Heart right ventricle (tissue), 16 donors: ENCODE measurements around the gene DPM3. TPM values are rescaled to one million over a fixed set of nuclear protein-coding genes. Genes with fewer than 3 reads are reported as not detected.
A peak's percentile ranks its signal among the peaks of the same experiment; 100 is the strongest.

ENCODE experiments used
- ATAC-seq, 8 donors: fragments of 200-7000 bp; cut with Tn5 transposase; one replicate each; pipeline ENCODE4 v1.9.1; 2020; ENCODE audit warnings: mild to moderate bottlenecking in 8 of 8, moderate library complexity in 8 of 8, moderate number of reproducible peaks in 1 of 8
- DNase-seq, 2 donors: peaks; one replicate each; pipeline ENCODE4 v3.0.0-alpha.2; 2020
- H3K27ac ChIP-seq, 10 donors: fragments of 200-600 bp; sonication (generic) in 2 of 10; one replicate each; pipeline versions ENCODE4 v1.5.0 to v1.8.0; 2020 to 2022; ENCODE audit warnings: mild to moderate bottlenecking in 3 of 10
- H3K27me3 ChIP-seq, 7 donors: fragments of 200-600 bp; one replicate each; pipeline ENCODE4 v1.8.0; 2021 to 2022; ENCODE audit warnings: mild to moderate bottlenecking in 2 of 7
- H3K36me3 ChIP-seq, 9 donors: fragments of 200-600 bp; sonication (generic) in 1 of 9; one replicate each; pipeline versions ENCODE4 v1.5.0 to v1.8.0; 2020 to 2022; ENCODE audit warnings: mild to moderate bottlenecking in 2 of 9
- H3K4me1 ChIP-seq, 9 donors: fragments of 200-600 bp; sonication (generic) in 1 of 9; one replicate each; pipeline versions ENCODE4 v1.5.0 to v1.8.0; 2020 to 2022; ENCODE audit warnings: mild to moderate bottlenecking in 4 of 9
- H3K4me3 ChIP-seq, 10 donors: fragments of 200-600 bp; sonication (generic) in 2 of 10; one replicate each; pipeline versions ENCODE4 v1.5.0 to v1.8.0; 2020 to 2022; ENCODE audit warnings: mild to moderate bottlenecking in 7 of 10, moderate library complexity in 2 of 10
- H3K9me3 ChIP-seq, 11 donors: fragments of 200-600 bp in 10 of 11; sonication (generic) in 2 of 11; one replicate each; pipeline versions ENCODE4 v1.5.0 to v1.8.0; 2013 to 2022; ENCODE audit warnings: mild to moderate bottlenecking in 2 of 11, control low read depth in 1 of 11, moderate library complexity in 1 of 11
- WGBS, 2 donors: extraction: QIAGEN DNeasy Blood & Tissue Kit; methylation state at CpG; one replicate each; pipeline ENCODE4 v1.1.7; 2013; ENCODE audit warnings: inconsistent platforms in 1 of 2; 5-methylcytosine and 5-hydroxymethylcytosine counted together
- intact Hi-C, 10 donors: fragments of 100-400 bp; cut with DNase I; formaldehyde crosslinking; loops; one replicate each; pipeline versions ENCODE4 v1.11.1 to v1.14.2; 2022
- polyA plus RNA-seq, 2 donors: library from polyadenylated mRNA; stranded (reverse); fragments of 200-250 nt; gene quantifications; one replicate each; pipeline ENCODE4 v1.2.3, GENCODE V29; 2013
- total RNA-seq, 10 donors: library from RNA; stranded (reverse); fragmentation: NEBNext Ultra II Directional in 3 of 10; extraction: Animal tissue kit (Norgen Biotek cat#: 25700) in 3 of 10; gene quantifications; one replicate each; pipeline versions ENCODE4 v1.2.1 to v1.2.4, GENCODE V29; 2021 to 2023
- TF ChIP-seq, protein P1 (sequence below), 9 donors: fragments of 200-600 bp; sonication (generic) in 2 of 9; IDR thresholded peaks; one replicate each; pipeline versions ENCODE4 v1.5.0 to v1.8.0; 2021 to 2022; ENCODE audit warnings: antibody characterized with exemption in 9 of 9, mild to moderate bottlenecking in 5 of 9, moderate library complexity in 1 of 9
- donor health status: Arrhythmogenic right ventricular cardiomyopathy.
- donor health status: ischemic (EF 13 %, LVEDD 7.1; RV severe dilation, severe dysfunction).
- donor health status: healthy with polysubstance abuse.
- donor health status: DM: no; HTN: yes; CAD: no.
- donor health status: DM: no; HTN: no; CAD: no.
- donor health status: ischemic (EF 25% LVEDD 6.9; RV normal size, moderate dysfunction).
- donor health status: ischemic (EF 25% LVEDD 5.7; RV mildly dilated, moderate dysfunction).
- donor health status: healthy.
- donor health status: DM: yes; HTN: yes; CAD: no.
- donor health status: Ischemic cardiomyopathy.
- donor health status: ischemic (EF 35%, LVEDD 5.7; RV mildly dilated, moderate dysfunction).
- donor health status: nonischemic (EF 11% LVEDD 7.7; RV severe dilation, severe dysfunction).
- donor health status: DM: yes; HTN: yes; CAD: no.
- donor health status: PGD.
- donor health status: ischemic (EF 29% LVEDD 5.4; RV normal size, mild dysfunction).
- donor health status: nonischemic (EF 23%, LVEDD 6.1; RV moderate dilation, normal function).

The DPM3 gene
- total and polyA plus RNA-seq, 12 donors: 48.2 to 304 (median 54.3) TPM

- Histone ChIP-seq H3K27ac (no peak overlapping the region), H3K9me3 (no peaks in the 10 kb centered on the region), H3K4me3 (no peak overlapping the region), H3K27me3 (no peaks in the 10 kb centered on the region), H3K4me1 (peaks cover 0 to 21% (median 16%) of the 10 kb centered on the region in 9 donors), H3K36me3 (no peaks in the 10 kb centered on the region)
- TF ChIP-seq, protein P1, sequence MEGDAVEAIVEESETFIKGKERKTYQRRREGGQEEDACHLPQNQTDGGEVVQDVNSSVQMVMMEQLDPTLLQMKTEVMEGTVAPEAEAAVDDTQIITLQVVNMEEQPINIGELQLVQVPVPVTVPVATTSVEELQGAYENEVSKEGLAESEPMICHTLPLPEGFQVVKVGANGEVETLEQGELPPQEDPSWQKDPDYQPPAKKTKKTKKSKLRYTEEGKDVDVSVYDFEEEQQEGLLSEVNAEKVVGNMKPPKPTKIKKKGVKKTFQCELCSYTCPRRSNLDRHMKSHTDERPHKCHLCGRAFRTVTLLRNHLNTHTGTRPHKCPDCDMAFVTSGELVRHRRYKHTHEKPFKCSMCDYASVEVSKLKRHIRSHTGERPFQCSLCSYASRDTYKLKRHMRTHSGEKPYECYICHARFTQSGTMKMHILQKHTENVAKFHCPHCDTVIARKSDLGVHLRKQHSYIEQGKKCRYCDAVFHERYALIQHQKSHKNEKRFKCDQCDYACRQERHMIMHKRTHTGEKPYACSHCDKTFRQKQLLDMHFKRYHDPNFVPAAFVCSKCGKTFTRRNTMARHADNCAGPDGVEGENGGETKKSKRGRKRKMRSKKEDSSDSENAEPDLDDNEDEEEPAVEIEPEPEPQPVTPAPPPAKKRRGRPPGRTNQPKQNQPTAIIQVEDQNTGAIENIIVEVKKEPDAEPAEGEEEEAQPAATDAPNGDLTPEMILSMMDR (IDR thresholded peaks at IDR 0.05): no peak
- DNase-seq: no peak
- ATAC-seq: no peak
- intact Hi-C loops: no loop called here
- WGBS, 2 donors: 86 to 90% methylated on average over 5 of the region's 5 CpGs
Observed at GRCh38 chr1:155108296-155108695, 32.0 kb downstream of the DPM3 start.

- no peaks in the 10 kb centered on the region for H3K9me3 ChIP-seq
- H3K4me3 ChIP-seq: no peak overlapping the region
- H3K27ac ChIP-seq: no peak overlapping the region
- ATAC-seq: no peak
- TF ChIP-seq, protein P1 (IDR thresholded peaks at IDR 0.05): no peak
- no peaks in the 10 kb centered on the region for H3K36me3 ChIP-seq
- DNase-seq: no peak
- 78 to 80% methylated on average over 12 of the region's 12 CpGs for WGBS, 2 donors
- peaks cover 0 to 21% (median 16%) of the 10 kb centered on the region in 9 donors for H3K4me1 ChIP-seq
- no peaks in the 10 kb centered on the region for H3K27me3 ChIP-seq
- intact Hi-C loops: no loop called here
Observed at GRCh38 chr1:155107309-155108264, 32.7 kb downstream of the DPM3 start.

- H3K4me3 ChIP-seq: no peak overlapping the region
- ATAC-seq (no peak), DNase-seq (no peak)
- H3K27me3 ChIP-seq: no peaks in the 10 kb centered on the region
- WGBS, 2 donors: 73 to 80% methylated on average over 6 of the region's 6 CpGs
- intact Hi-C loops: no loop called here
- no peak overlapping the region for H3K27ac ChIP-seq
- no peaks in the 10 kb centered on the region for H3K9me3 ChIP-seq
- peaks cover 0 to 28% (median 16%) of the 10 kb centered on the region in 9 donors for H3K4me1 ChIP-seq
- TF ChIP-seq, protein P1 (IDR thresholded peaks at IDR 0.05): no peak
- H3K36me3 ChIP-seq: no peaks in the 10 kb centered on the region
Observed at GRCh38 chr1:155106862-155107261, 33.5 kb downstream of the DPM3 start.

- ATAC-seq (peak; percentile 35 to 74 (median 50)), DNase-seq (no peak)
- peak overlapping the region in 1 of 10 donors; percentile 49 for H3K27ac ChIP-seq
- no peaks in the 10 kb centered on the region for H3K36me3 ChIP-seq
- no peaks in the 10 kb centered on the region for H3K9me3 ChIP-seq
- no peaks in the 10 kb centered on the region for H3K27me3 ChIP-seq
- intact Hi-C loops: no loop called here
- H3K4me3 ChIP-seq: no peak overlapping the region
- 58 to 59% methylated on average over 7 of the region's 7 CpGs for WGBS, 2 donors
- H3K4me1 ChIP-seq: peaks cover 0 to 34% (median 16%) of the 10 kb centered on the region in 9 donors
- TF ChIP-seq, protein P1 (IDR thresholded peaks at IDR 0.05): no peak
Observed at GRCh38 chr1:155105604-155106011, 34.7 kb downstream of the DPM3 start.
